SK-N-SH treated with all-trans-retinoic acid at 6 μM for 48 hours (cell line): ENCODE results near the gene WDR55.
"Not testable (repeated sequence)": the region's sequence is repeated elsewhere in the genome, so short reads cannot be mapped to it uniquely, and the experiment has no call there.

Experiments
- OSR1 ChIP-seq: fragments of 250-450 bp; sonication (Bioruptor Pico); IDR thresholded peaks from 2 replicates; pipeline ENCODE4 v1.8.0; 2022; ENCODE audit warnings: moderate library complexity, mild to moderate bottlenecking, inconsistent platforms
- RARB ChIP-seq: fragments of 250-450 bp; sonication (Bioruptor Pico); IDR thresholded peaks from 2 replicates; pipeline ENCODE4 v1.8.0; 2021; ENCODE audit warnings: mild to moderate bottlenecking, moderate library complexity
- ZFP30 ChIP-seq: fragments of 450-650 bp; formaldehyde crosslinking; IDR thresholded peaks from 2 replicates; pipeline ENCODE4 v1.5.0; 2022; ENCODE audit warnings: mild to moderate bottlenecking, moderate library complexity
- ZNF565 ChIP-seq: fragments of 450-650 bp; formaldehyde crosslinking; conservative IDR thresholded peaks from 2 replicates; pipeline ENCODE4 v1.5.0; 2020; ENCODE audit warnings: low read depth, mild to moderate bottlenecking, moderate library complexity
- TF ChIP-seq, protein P1 (sequence below): fragments of 250-450 bp; sonication (Bioruptor Pico); IDR thresholded peaks from 2 replicates; pipeline ENCODE4 v1.5.1; 2021; ENCODE audit warnings: mild to moderate bottlenecking, moderate library complexity

DNA sequence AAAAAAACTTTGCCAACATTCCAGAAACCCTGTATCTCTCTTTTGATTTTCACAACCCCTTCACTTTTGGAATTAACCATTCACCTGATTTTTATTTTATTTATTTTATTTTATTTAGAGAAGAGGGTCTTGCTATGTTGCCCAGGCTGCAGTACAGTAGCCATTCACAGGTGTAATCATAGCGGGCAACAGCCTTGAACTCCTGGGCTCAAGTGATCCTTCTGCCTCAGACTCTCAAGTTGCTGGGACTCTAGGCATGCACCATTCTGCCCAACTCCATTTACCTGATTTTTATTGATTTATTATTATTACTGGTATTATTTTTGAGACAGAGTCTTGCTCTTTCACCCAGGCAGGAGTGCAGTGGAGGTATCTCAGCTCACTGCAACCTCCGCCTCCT lies 51.5 kb downstream of the WDR55 start:
- TF ChIP-seq ZNF565; ZFP30 (CRISPR knock-in tag); RARB; OSR1 (CRISPR knock-in tag): not testable (repeated sequence)
- TF ChIP-seq, protein P1, sequence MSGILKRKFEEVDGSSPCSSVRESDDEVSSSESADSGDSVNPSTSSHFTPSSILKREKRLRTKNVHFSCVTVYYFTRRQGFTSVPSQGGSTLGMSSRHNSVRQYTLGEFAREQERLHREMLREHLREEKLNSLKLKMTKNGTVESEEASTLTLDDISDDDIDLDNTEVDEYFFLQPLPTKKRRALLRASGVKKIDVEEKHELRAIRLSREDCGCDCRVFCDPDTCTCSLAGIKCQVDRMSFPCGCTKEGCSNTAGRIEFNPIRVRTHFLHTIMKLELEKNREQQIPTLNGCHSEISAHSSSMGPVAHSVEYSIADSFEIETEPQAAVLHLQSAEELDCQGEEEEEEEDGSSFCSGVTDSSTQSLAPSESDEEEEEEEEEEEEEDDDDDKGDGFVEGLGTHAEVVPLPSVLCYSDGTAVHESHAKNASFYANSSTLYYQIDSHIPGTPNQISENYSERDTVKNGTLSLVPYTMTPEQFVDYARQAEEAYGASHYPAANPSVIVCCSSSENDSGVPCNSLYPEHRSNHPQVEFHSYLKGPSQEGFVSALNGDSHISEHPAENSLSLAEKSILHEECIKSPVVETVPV (CRISPR knock-in tag), result not testable (repeated sequence)
